NCI-H446 (cell line): ENCODE measurements around the gene CCL18.
"Not testable (repeated sequence)": the region's sequence is repeated elsewhere in the genome, so short reads cannot be mapped to it uniquely, and the experiment has no call there.

Experiments used
- DNase-seq, 2 experiments: peaks; one replicate each; lab custom pipeline; 2025; lab: John Stamatoyannopoulos, UW

Gene CCL18

GRCh38 chr17:36104246-36104645, 40.2 kb downstream of the CCL18 start:
- DNase-seq: not testable (repeated sequence)

- DNase-seq: no peak
Observed at GRCh38 chr17:36104701-36105181, 40.7 kb downstream of the CCL18 start.

- DNase-seq: no peak
Observed at GRCh38 chr17:36105781-36106492, 41.9 kb downstream of the CCL18 start.

DNA sequence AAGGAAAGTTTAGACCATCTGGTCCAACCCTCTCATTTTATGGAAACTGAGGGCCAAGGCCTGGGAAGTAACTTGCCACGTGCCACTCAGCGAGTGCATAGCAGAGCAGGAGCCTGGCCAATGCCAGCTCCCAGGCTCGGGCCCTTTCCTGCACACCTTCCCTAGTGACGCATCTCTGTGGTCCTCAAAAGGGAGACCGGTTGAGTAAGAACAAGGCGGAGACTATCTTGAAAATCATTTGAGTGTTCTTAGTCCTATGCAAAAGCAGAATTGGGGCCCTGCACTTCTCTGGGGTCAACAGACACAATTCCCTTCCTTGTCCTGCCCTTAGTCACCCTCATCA, 42.4 kb downstream of the CCL18 start:
- DNase-seq: no peak

DNA sequence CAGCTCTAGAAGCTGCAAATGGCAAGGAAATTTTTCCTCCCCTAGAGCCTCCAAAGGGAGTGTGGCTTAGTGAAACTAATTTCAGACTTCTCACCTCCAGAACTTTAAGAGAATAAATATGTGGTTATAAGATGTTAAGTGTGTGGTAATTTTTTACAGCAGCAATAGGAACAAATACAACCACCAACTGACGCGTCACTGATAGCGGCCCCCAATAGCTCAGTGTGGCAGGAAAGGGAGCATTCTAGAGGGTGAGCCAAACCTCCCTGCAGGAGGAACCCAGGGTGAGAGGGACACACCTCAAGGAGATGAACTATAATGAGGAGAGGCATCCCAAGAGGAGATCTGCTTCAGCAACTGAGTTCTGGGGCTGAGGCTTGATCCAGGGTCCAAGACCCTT, 43.6 kb downstream of the CCL18 start:
- DNase-seq: no peak

DNA sequence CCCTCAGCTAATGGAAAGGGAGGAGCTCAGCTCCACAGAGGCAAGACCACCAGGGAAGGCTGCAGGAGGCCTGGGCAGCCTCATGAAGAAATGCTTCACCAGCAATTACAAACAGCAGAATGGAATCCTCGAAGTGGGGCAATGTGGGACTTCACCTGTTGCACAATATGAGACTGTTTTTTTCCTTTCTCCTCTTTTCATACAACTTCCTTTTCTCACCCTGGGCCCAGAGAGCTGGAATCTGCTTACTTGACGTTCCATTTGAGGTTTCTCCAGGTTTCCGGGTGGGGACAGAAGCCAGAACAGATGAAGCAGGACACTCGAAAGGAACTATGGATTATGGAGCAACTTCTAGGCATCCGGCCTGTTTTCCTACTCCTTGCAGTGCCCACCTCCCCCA, 44.2 kb downstream of the CCL18 start:
- DNase-seq: not testable (repeated sequence)

GRCh38 chr17:36111068-36111490, 47.0 kb downstream of the CCL18 start:
- no peak for DNase-seq

GRCh38 chr17:36112572-36112971, 48.5 kb downstream of the CCL18 start:
- no peak for DNase-seq

- not testable (repeated sequence) for DNase-seq
Observed at GRCh38 chr17:36113131-36113530, 49.1 kb downstream of the CCL18 start.

GRCh38 chr17:36114971-36115648, 51.0 kb downstream of the CCL18 start:
- not testable (repeated sequence) for DNase-seq

GRCh38 chr17:36115649-36115977, 51.5 kb downstream of the CCL18 start:
- DNase-seq: not testable (repeated sequence)

- DNase-seq: no peak
Observed at GRCh38 chr17:36117505-36118382, 53.7 kb downstream of the CCL18 start.

- DNase-seq: no peak
Observed at GRCh38 chr17:36118477-36119353, 54.6 kb downstream of the CCL18 start.

DNA sequence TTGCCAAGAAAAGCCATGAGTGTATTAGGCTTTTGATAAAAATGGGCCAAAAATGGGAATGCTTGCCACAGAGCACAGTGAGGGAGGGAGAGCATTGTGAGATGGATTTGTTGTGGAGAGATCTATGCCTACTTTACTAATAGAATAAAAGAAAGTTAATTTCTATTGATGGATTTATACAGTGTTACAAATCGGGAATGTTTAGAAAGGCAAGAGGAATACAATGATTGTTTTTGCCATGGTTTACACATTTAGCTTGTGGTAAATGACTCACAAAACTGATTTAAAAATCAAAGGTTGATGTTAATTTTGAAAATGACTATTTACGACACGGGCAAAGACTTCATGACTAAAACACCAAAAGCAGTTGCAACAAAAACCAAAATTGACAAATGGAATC, 56.1 kb downstream of the CCL18 start:
- no peak for DNase-seq

DNA sequence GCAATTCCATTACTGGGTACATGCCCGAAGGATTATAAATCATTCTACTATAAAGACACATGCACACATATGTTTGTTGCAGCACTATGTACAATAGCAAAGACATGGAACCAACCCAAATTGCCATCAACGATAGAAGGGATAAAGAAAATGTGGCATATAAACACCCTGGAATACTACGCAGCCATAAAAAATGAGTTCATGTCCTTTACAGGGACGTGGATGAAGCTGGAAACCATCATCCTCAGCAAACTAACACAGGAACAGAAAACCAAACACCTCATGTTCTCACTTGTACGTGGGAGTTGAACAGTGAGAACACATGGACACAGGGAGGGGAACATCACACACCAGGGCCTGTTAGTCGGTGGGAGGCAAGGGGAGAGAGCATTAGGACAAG, 57.0 kb downstream of the CCL18 start:
- DNase-seq: not testable (repeated sequence)
